H1 (cell line): ENCODE results near the gene CYP17A1. TPM values are rescaled to one million over a fixed set of nuclear protein-coding genes. Genes with fewer than 3 reads are reported as not detected.

Source experiments
- EZH2 ChIP-seq: fragments of 200-600 bp; sonication (generic); IDR thresholded peaks from 2 replicates; pipeline ENCODE4 v1.7.1; 2012; ENCODE audit warnings: low read depth, mild to moderate bottlenecking, moderate library complexity, low read length, inconsistent platforms; ENCODE audit not compliant: severe bottlenecking
- FOSL1 ChIP-seq: IDR thresholded peaks from 2 replicates; pipeline ENCODE4 v1.6.1; 2011; ENCODE audit warnings: mild to moderate bottlenecking, low read depth, low read length, moderate library complexity; ENCODE audit not compliant: insufficient read depth
- JUN ChIP-seq: IDR thresholded peaks from 2 replicates; pipeline ENCODE4 v1.6.1; 2011; ENCODE audit warnings: low read depth, mild to moderate bottlenecking, improper control_type of control experiment, low read length
- JUND ChIP-seq: IDR thresholded peaks from 2 replicates; pipeline ENCODE4 v1.6.1; 2011; ENCODE audit warnings: mild to moderate bottlenecking, improper control_type of control experiment, low read length
- MAFK ChIP-seq: IDR thresholded peaks from 2 replicates; pipeline ENCODE4 v1.6.1; 2012; ENCODE audit warnings: low read depth, mild to moderate bottlenecking, improper control_type of control experiment, low read length
- PHF8 ChIP-seq: fragments of 200-600 bp; sonication (generic); conservative IDR thresholded peaks from 2 replicates; pipeline ENCODE4 v1.7.1; 2012; ENCODE audit warnings: low read depth, mild to moderate bottlenecking, inconsistent platforms, low read length, moderate library complexity
- SIN3A ChIP-seq, 2 experiments: IDR thresholded peaks in 1 of 2; conservative IDR thresholded peaks in 1 of 2; 2 replicates each; pipeline ENCODE4 v1.6.1; 2011 to 2012; ENCODE audit warnings: low read length in 2 of 2, improper control_type of control experiment in 1 of 2, low read depth in 1 of 2, mild to moderate bottlenecking in 1 of 2
- TCF12 ChIP-seq: IDR thresholded peaks from 2 replicates; pipeline ENCODE4 v1.6.1; 2011; ENCODE audit warnings: low read depth, mild to moderate bottlenecking, low read length
- polyA plus RNA-seq, 7 experiments: library from polyadenylated mRNA; depleted of rRNA in 3 of 7; stranded (reverse) in 5 of 7; unstranded in 2 of 7; fragments of >200 nt in 5 of 7; fragments of 200-250 nt in 2 of 7; gene quantifications; 1 replicate in 5 of 7; 2 replicates in 1 of 7; 4 replicates in 1 of 7; pipeline versions ENCODE4 v1.2.1 to v1.2.3, GENCODE V29; 2011 to 2013; ENCODE audit warnings: missing spikeins in 2 of 7, mixed read lengths in 2 of 7
- total RNA-seq: library from RNA; stranded (reverse); fragmentation: NEBNext Ultra II Directional; extraction: Animal tissue kit (Norgen Biotek cat#: 25700); gene quantifications from 2 replicates; pipeline ENCODE4 v1.2.1, GENCODE V29; 2021

Gene CYP17A1
- total and polyA plus RNA-seq, 2 of the 8 experiments (the other 6 are each of a cell fraction or from before 2014, with no cell fraction given) = not detected

DNA sequence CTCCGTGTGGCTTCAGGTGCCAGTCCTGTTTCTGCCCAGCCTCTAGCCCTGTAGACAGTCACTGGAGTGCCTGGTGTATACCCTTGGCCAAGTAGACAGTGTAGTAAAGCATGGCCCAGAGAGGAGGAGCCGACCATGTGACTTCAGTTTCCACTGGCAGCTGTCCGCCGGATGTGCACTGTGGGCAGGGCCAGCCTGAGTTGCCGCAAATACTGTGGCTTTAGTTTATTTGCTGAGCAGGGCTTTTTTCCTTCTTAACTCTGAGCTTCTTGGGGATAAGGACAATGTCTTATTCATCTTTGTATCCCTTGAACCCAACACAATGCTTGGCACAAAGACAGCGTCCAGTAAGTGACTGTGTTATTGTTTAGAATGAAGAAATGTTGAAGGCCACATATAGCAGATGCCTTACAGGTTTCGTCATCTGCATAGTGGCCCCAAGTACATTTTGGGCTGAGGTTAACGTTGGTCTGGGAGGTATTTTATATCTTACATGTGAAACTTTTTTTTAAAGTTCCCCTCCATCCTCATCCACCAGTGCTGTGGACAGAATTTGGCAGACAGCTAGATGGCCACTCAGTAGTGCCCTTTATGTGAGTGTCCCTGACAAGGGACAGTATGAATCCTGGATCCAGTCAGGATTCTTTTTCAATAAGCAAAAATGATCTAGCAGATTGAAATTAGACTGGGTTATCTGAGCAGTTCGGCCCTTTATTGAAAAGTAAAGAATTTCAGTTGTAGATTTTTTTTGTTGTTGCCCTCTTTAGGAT lies 40.6 kb downstream of the CYP17A1 start (continued):
- TF ChIP-seq EZH2 = no peak
- TF ChIP-seq TCF12 = no peak
- TF ChIP-seq PHF8 = no peak
- TF ChIP-seq JUN = no peak
- no peak for TF ChIP-seq FOSL1
- TF ChIP-seq MAFK = no peak
- TF ChIP-seq JUND = no peak
- TF ChIP-seq SIN3A (conservative IDR thresholded peaks at IDR 0.05 in 1 of 2, IDR thresholded peaks at IDR 0.05 in 1 of 2; ENCODE audit: low read depth in 1 of 2, low read length in 2 of 2) = no peak
